NCI-H2171 (cell line): Measurements from ENCODE around the gene SWI5.
"Not testable (repeated sequence)": the region's sequence is repeated elsewhere in the genome, so short reads cannot be mapped to it uniquely, and the experiment has no call there.

Experiments
- DNase-seq: peaks from one replicate; lab custom pipeline; 2025; lab: John Stamatoyannopoulos, UW

The SWI5 gene

DNA sequence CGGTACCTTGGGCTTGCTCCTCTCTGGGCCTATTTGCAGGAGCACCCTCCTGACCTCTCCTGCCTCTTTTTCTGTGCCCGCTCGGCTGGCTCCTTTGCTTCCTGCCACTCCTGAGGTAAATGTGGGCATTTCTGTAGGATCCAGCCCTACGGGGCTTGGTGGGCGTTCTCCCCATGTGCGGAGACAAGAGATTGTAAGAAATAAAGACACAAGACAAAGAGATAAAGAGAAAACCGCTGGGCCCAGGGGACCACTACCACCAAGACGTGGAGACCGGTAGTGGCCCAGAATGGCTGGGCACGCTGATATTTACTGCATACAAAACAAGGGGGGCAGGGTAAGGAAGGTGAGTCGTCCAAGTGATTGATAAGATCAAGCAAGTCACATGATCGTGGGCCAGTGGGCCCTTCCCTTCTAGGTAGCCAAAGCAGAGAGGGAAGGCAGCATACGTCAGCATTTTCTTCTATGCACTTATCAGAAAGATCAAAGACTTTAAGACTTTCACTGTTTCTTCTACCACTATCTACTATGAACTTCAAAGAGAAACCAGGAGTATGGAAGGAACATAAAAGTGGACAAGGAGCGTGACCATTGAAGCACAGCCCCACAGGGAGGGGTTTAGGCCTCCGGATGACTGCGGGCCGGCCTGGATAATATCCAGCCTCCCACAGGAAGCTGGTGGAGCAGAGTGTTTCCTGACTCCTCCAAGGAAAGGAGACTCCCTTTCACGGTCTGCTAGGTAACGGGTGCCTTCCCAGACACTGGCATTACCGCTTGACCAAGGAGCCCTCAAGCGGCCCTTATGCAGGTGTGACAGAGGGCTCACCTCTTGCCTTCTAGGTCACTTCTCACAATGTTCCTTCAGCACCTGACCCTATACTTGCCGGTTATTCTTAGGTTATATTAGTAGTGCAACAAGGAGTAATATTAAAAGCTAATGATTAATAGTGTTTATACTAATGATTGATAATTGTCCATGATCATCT is 3.3 kb downstream of the SWI5 start:
- DNase-seq: not testable (repeated sequence)

DNA sequence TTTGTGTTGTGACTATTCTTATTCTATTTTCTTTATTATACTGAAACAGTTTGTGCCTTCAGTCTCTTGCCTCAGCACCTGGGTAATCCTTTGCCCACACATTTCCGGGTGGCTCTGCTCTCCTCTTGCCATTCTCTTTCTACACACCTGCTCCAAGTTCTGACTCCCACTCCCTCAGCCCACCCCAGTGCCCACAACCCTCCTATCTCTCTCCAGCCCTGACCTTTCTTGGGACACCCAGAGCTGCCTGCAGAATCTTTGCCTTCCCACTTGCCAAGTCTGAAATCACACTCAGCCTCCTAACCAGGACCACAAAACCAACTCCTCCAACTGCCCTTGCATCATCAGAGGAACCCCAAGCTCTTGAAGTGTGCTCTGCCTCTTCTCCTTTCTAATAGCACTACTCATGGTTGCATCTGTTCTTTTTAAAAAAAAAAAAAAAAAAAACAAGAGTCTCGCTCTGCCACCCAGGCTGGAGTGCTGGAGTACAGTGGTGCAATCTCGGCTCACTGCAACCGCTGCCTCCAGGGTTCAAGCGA is 4.1 kb downstream of the SWI5 start:
- DNase-seq: no peak

DNA sequence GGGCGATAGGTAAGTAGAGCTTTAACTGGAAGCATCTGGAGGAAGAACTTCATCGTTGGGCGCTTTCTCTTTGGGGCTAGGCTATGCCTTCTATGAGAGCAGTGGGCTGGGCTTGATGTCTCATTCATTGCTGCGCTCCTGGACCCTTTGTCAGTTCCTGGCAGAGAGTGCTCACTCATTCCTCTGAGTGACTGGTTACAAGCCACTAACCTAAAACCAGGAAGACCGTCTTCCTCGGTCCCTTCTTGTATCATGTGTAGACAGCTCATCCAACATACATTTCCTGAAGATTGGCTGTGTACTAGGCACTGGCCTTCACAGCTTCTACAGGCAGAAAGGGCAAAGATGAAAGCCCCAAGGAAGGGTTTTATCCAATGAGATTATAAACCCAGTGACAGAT is 6.4 kb downstream of the SWI5 start:
- DNase-seq: no peak

DNA sequence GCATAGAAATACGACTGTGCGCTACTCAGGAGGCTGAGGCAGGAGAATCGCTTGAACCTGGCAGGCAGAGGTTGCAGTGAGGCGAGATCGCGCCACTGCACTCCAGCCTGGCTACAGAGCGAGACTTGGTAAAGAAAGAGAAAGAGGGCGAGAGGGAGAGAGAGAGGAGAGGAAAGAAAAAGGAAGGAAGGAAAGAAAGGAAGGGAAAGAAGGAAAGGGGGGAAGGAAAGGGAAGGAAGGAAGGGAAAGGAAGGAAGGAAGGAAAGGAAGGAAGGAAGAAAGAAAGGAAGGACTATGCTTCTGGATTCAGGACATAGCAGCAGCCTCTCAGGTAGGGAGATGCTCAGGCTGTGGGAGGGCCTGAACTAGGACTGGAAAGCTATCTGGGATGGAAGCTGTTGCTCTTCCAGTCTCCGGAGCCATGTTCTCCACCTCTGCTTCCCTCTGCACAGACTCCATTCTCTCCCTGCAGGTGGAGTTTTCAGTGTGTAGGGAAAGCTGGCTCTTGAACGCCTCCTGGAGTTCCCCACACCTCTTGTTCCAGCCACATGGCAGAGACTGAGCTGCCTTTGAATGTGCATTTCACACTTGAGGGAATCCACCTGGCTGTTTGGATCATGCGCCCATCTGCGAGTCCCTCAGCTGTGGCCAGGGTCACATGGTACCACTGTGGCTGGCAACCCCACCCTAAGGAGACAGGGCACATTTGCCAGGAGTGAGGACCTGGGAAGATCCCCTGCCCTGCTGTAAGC is 9.1 kb downstream of the SWI5 start:
- peak; percentile 16 for DNase-seq

DNA sequence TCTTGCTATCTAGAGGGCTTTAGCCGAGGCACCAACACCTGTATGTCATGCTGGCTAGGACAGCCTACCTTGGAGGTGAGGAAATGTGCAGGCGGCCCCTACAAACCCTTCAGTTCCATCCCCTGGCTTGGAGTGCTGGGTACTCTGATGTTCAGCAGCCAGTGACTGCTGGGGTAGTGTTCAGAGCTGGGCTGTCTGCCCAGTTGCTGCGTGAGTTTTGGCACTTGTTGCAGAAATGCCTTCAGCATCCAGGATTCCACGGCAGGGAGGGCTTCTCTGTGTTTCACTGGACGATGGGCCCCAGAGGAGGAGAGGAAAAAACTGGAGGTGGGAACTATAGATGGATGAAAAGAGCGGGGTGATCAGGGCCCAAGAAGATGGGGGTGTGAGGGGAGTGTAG is 10.4 kb downstream of the SWI5 start:
- no peak for DNase-seq

DNA sequence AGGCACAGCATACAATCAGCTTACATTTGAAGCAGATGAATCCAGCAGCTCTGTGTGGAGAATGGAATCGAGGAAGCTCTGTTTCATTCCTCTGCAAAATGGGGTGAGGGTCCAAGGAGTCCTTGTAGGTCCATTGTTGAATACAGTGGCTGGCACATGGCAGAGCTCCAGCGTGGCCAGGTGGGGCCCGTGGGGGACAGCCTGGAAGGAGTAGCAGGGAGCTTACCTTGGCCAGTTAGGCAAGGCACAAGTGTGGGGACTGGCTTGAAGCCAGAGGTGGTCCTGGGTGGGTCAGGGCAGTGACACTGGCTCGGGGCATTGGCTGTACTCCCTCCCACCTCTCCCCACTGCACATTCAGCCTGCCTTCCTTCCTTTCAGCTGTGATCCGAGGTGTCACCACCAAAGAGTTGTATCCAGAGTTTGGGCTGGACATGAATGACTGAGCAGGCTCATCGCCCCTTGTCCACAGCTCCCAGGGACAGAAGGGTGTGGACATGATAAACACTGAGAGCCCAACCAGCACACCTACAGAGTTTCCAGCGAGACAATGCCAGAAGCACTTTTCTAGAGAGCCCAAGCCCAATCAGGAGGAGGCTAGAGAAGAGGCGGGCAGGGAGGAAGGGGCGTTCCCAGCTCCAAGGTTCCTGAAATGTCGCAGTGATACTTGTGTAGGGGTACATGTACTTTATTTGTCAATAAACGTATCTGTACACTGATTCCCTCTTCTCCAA is 12.4 kb downstream of the SWI5 start:
- DNase-seq: no peak

DNA sequence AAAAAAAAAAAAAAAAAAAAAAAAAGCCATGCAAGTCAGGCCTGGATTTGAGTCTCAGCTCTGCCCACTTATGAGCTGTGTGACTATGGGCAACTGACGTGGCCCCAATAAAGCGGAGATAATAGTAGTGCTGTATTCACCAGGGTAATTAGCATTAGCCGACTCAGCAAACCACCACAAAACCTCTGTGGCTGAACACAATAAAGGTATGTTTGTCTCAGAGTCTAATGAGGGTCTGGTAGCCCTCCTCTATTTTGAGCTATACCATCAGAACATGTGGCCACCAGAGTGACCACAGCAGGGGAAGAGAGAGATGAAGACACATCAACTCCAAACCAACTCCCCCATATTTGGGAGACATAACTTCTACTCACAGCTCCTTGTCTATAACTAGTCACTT is 15.9 kb downstream of the SWI5 start:
- DNase-seq: no peak

DNA sequence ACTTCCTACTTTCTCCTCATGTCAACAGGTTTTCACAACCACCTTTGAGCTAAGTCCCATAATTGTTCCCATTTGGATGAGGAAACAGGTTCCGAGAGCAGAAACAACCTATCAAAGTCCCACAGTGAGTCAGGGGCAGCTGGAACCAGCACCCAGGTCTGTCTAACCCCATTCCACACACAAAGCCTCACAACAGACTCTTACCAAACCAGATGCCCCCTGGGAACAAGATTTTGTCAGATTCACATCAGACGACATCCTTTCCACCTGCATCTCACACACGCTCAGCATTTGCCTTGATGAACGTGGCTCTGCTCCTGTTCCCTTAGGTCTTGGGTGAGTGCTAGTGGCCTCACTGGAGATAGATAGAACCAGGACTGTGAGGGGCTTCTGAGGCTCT is 17.0 kb downstream of the SWI5 start:
- DNase-seq: no peak

DNA sequence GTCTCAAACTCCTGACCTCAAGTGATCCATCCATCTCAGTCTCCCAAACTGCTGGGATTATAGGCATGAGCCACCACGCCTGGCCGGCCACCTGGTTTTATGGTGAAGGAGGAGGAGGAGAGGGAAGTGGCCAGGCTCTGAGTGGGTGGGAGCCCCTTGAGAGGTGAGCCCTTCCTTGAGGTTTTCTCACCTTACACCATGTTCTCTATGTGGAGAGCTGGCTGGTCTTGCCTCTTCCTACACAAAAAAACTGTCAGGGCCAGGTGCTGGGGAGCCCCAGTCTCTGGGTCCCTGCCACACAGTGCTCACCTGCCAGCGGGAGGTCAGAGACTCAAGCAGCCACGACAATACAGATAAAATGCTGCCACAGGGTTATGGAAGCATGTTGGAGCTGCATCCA is 18.1 kb downstream of the SWI5 start:
- no peak for DNase-seq

DNA sequence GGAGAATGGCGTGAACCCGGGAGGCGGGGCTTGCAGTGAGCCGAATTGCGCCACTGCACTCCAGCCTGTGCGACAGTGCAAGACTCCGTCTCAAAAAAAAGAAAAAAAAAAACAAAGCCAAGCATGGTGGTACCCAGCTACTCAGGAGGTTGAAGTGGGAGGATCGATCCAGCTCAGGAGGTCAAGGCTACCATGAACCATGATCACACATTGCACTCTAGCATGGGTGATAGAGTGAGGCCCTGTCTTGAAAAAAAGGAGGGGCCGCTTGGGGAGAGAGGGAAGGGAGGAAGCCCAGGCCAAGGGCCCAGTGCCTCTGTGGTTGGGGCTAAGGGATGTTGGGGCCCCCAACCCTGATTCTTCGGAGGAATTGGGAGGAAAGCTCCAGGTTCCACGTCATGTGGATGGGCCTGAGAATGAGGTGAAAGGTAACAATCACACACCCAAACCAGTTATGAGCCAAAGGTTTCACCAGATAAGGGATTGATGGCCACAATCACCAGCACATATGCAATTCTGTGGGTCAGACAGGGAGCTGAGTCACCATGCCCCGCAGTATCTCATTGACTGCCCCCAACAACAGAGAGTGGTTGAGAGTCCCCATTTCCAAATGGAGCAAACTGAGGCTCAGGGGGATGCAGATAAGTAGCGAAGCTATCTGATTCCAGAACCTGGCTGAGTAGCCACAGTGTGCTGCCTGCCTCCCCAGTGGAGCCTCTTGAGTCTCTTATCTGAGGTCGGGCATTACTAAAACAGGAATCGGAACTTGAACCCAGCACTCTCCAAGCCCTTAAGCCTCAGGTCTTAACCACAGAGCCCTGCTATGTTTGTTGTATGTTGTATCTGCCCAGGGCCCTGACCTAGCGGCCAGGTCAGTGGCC is 20.5 kb downstream of the SWI5 start:
- no peak for DNase-seq

DNA sequence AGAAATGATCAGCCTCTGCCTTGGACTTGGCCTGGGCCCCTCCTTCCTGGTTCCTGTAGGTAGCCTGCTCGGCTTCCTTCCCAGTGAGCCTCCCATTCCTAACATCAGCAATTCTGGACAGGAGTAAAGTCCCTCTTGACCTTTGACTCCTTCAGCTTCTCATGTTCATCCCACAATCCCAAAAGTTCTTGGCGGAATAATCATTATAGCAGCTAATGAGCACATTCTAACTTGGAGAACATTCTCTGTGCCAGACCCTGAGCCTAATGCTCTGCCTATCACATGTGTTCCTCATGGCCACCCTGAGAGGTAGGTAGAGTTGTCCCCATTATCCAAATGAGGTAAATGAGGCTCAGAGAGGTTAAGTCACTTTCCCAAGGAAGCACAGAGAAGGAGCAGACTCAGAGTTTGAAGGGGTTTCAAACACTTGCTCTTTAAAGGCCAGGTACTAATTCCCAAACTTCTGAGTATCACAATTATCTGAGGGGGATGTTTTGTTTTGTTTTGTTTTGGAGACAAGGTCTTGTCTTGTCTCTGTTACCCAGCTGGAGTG is 21.2 kb downstream of the SWI5 start:
- DNase-seq: no peak

DNA sequence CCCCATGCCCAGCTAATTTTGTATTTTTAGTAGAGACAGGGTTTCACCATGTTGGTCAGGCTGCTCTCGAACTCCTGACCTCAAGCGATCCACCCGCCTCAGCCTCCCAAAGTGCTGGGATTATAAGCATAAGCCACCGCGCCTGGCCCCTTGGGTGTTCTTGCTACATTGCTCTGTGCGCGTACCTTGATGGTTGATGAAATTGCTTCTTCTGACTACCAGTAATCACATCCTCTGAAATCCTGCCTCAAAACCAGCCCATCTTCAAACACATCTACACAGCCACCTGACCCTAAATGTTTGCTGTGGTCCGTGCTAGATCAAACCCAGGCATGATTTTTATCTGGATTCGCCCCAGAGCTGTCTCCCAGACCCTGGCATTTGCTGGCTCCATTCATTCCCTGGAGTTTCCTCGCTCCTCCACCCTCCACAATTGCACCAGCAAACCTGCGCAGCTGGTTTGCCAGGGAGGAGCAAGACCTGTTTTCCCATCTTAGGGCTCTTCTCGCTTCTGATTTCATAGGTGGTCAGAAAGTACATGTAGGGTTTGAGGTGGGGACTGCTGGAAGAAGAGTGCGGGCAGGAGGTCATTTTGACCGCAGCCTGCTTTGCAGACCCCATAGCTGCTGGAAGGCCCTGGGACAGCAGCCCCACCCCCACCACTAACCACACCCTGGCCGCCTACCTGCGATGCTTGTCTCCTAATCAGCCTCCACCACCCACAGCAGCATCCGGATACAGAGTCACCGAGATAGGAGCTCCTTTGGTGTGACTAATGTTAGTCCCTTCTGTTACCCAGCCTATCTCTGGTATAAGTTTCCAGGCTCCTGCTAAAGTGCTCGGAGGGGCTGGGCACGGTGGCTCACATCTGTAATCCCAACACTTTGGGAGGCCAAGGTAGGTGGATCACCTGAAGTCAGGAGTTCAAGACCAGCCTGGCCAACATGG is 22.7 kb downstream of the SWI5 start:
- no peak for DNase-seq

DNA sequence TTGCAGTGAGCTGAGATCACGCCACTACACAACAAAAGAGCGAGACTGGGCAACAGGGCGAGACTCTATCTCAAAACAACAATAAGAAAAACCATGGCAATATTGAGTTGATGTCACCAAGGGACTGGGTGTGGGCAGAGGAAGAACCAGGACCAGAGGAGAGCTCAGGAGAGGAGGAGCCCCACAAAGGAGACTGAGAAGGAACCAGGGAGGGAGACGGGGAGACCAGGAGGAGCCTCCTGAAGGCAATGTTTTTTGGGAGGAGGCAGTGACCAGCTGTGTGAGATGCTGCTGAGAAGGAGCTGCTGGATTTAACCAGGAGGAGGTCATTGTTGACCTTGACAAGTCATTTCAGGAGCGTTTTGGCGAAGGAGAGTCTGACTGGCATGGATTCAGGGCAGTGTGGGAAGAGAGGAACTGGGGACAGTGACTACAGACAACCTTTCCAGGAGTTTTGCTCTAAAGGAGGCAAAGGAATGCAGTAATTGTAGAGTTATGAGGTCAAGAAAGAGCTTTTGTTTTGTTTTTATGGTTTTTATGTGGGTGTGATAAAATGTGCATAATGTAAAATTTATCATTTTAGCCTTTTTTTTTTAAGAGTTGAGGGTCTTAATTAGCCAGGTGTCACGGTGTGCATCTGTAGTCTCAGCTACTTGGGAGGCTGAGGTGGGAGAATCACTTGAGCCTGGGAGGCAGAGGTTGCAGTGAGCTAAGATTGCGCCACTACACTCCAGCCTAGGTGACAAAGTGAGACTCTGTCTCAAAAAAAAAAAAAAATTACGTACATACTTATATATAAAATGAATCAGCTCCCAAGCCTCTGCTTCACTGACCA is 28.3 kb downstream of the SWI5 start:
- DNase-seq: no peak

DNA sequence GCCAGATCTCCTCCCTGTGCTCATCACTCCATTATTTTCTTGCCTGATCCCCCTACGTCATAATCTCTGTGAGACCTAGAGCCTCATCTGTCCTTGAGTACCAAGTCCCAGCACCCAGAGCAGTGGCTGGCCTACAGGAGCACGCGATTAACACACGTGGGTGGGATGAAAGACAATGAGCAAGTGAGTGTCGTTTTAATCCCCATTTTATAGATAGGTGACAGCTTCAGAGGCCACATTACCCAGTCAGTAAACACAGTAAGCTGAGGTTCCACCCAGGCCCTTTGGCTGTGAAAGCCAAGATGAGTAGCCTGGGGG is 28.9 kb downstream of the SWI5 start:
- DNase-seq: no peak

DNA sequence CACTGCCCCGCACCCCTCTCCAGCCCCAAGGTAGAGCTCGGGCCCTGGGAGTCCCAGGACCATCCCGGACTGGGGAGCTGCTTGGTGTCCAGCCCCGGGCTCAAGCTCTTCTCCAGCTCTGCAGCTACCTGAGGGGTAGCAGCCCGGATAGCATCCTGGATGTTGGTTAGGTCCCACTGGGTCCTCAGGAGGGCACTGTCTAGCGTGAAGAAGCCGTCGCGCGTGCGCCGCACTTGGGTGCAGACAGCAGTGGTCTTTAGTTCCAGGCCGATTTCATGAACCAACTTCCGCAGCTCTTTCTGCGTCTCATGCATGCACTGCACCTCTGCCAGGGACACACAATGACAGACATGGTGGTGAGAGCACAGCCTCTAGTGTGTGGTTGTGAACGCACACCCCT is 33.5 kb downstream of the SWI5 start:
- no peak for DNase-seq

DNA sequence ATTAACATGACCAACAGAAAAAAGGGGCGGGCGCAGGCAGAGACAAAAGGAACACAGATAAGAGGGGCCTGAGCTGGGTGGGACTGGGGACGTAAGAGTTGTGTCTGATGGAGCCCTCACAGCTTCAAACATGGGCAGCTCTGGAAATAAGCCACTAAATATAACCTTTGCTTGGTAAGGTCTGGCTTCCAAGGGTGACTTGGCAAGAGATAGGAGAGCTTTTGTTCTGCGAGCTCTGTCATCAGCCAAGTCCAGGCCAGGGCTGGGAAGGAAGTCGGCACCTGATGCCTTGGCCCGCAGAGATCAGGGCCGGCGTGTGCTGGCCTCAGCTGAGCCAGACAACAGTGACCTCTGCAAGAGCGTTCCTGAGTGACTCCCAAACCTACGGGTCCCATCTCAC is 34.4 kb downstream of the SWI5 start:
- no peak for DNase-seq

DNA sequence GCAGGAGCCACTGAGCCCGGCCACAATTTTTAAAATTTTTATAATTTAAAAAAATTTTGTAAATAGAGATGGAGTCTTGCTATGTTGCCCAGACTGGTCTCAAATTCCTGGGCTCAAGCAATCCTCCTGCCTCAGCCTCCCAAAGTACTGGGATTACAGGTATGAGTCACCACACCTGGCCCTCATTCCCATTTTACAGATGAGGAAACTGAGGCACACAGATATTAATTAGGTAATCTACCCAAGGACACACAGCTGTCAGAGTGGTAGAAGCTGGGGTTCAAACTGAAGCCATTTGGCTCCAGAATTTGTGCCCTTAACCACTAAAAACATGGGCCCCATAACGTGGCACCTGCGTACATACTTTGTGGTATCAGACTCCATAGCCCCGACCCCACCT is 38.6 kb downstream of the SWI5 start:
- no peak for DNase-seq

DNA sequence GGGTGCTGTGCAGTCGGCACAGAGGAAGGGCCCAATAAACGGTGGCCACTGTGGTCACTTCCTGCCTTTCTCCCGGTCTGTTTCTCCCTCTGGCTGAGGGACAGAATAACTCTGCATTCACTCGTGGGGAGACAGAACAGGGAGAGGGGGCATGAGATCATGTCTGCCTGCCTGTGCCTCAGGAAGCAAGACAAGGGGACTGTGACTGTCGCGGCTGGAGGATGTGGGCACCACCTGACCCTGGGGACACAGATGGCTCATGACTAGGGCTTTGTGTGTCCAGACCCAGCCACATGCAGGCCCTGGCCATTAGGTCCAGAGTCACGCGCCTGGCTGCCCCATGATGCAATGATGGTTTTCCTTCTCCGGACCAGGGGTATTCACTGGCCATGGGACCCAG is 40.3 kb downstream of the SWI5 start:
- DNase-seq: no peak

DNA sequence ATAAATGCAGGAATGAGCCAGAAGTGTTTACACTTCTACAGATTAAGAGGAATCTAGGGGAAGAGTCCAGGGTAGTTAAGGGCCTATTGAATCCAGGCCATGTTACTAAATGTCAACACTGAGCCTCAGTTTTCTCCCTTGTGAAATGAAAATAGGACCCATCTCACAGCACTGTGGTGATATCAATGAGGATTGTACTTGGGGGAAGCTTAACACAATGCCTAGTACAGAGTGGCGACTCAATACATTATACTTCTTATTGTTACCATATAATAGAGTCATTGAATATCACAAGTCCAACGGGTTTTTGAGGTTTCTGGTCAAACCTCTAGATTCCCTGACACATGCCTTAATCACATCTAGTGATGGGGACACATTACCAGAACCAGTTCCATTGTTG is 41.6 kb downstream of the SWI5 start:
- DNase-seq: no peak
